Measurements from ENCODE around the gene P2RY4. TPM values are rescaled to one million over a fixed set of nuclear protein-coding genes. Genes with fewer than 3 reads are reported as not detected.
"Not testable (repeated sequence)": the region's sequence is repeated elsewhere in the genome, so short reads cannot be mapped to it uniquely, and the experiment has no call there.

Gene P2RY4
- total RNA-seq, 1 experiment from 2014 or later, result 0.18 TPM

GRCh38 chrX:70226687-70227086 is 33.3 kb downstream of the P2RY4 start:
- Mint-ChIP-seq H3K9me3 (ENCODE audit: unreplicated experiment) (no peaks in the 10 kb centered on the region), H3K4me3 (ENCODE audit: unreplicated experiment) (no peak overlapping the region), H3K36me3 (ENCODE audit: insufficient read depth, unreplicated experiment) (no peaks in the 10 kb centered on the region), H3K27me3 (ENCODE audit: insufficient read depth, unreplicated experiment) (no peaks in the 10 kb centered on the region), H3K4me1 (ENCODE audit: low read depth, unreplicated experiment) (no peaks in the 10 kb centered on the region), H3K27ac (ENCODE audit: unreplicated experiment) (no peak overlapping the region)
- DNase-seq, result no peak
- CTCF ChIA-PET, result no interaction called here
- POLR2A ChIA-PET, result no interaction called here
- H3K4me3 ChIP-seq (ENCODE audit: low read depth, low read length), result no peak overlapping the region
- intact Hi-C loops (cut with micrococcal nuclease; ENCODE audit: unreplicated experiment), result no loop called here
- no peak for TF ChIP-seq CTCF (IDR thresholded peaks at IDR 0.05; ENCODE audit: insufficient read depth in 1 of 2, low read depth in 1 of 2, low read length in 1 of 2, severe bottlenecking in 1 of 2, unreplicated experiment in 1 of 2)
- H3K36me3 ChIP-seq (ENCODE audit: control insufficient read depth, insufficient read depth, low read length), result no peaks in the 10 kb centered on the region
- BruUV-seq (replicated peaks), result no TSS peak
- H3K9me3 ChIP-seq, result no peaks in the 10 kb centered on the region
- H3K4me1 ChIP-seq, result no peaks in the 10 kb centered on the region
- no peaks in the 10 kb centered on the region for H3K27me3 ChIP-seq (replicated peaks; ENCODE audit: control insufficient read depth, insufficient read depth, low read length)

GRCh38 chrX:70226048-70226447 is 34.0 kb downstream of the P2RY4 start:
- Mint-ChIP-seq H3K4me3 (ENCODE audit: unreplicated experiment) (no peak overlapping the region), H3K27ac (ENCODE audit: unreplicated experiment) (no peak overlapping the region), H3K27me3 (ENCODE audit: insufficient read depth, unreplicated experiment) (no peaks in the 10 kb centered on the region), H3K4me1 (ENCODE audit: low read depth, unreplicated experiment) (no peaks in the 10 kb centered on the region), H3K9me3 (ENCODE audit: unreplicated experiment) (no peaks in the 10 kb centered on the region), H3K36me3 (ENCODE audit: insufficient read depth, unreplicated experiment) (no peaks in the 10 kb centered on the region)
- no TSS peak for BruUV-seq (replicated peaks)
- intact Hi-C loops (cut with micrococcal nuclease; ENCODE audit: unreplicated experiment), result no loop called here
- no peak overlapping the region for H3K4me3 ChIP-seq (ENCODE audit: low read depth, low read length)
- no peaks in the 10 kb centered on the region for H3K9me3 ChIP-seq
- no peak for DNase-seq
- H3K4me1 ChIP-seq, result no peaks in the 10 kb centered on the region
- H3K27me3 ChIP-seq (replicated peaks; ENCODE audit: control insufficient read depth, insufficient read depth, low read length), result no peaks in the 10 kb centered on the region
- no peaks in the 10 kb centered on the region for H3K36me3 ChIP-seq (ENCODE audit: control insufficient read depth, insufficient read depth, low read length)
- ChIA-PET CTCF (no interaction called here), POLR2A (no interaction called here)
- no peak for TF ChIP-seq CTCF (IDR thresholded peaks at IDR 0.05; ENCODE audit: insufficient read depth in 1 of 2, low read depth in 1 of 2, low read length in 1 of 2, severe bottlenecking in 1 of 2, unreplicated experiment in 1 of 2)

GRCh38 chrX:70219938-70220764 is 39.9 kb downstream of the P2RY4 start:
- H3K9me3 ChIP-seq, result no peaks in the 10 kb centered on the region
- H3K27me3 Mint-ChIP-seq (ENCODE audit: insufficient read depth, unreplicated experiment), result no peaks in the 10 kb centered on the region
- H3K4me3 Mint-ChIP-seq (ENCODE audit: unreplicated experiment), result no peak overlapping the region
- no peaks in the 10 kb centered on the region for H3K27me3 ChIP-seq (replicated peaks; ENCODE audit: control insufficient read depth, insufficient read depth, low read length)
- no peak for TF ChIP-seq CTCF (IDR thresholded peaks at IDR 0.05; ENCODE audit: insufficient read depth in 1 of 2, low read depth in 1 of 2, low read length in 1 of 2, severe bottlenecking in 1 of 2, unreplicated experiment in 1 of 2)
- no peak overlapping the region for H3K4me3 ChIP-seq (ENCODE audit: low read depth, low read length)
- DNase-seq, result peak; percentile 72 to 85
- H3K4me1 Mint-ChIP-seq (ENCODE audit: low read depth, unreplicated experiment), result no peaks in the 10 kb centered on the region
- ChIA-PET CTCF (interaction anchor here (0.5 to 1.0 kb wide), 3 partner anchors 87 to 258 kb away, joined by 3 to 4 read pairs (median 3); partner anchors contain the start of gene IGBP1), POLR2A (no interaction called here)
- BruUV-seq (replicated peaks), result no TSS peak
- no peak overlapping the region for H3K27ac Mint-ChIP-seq (ENCODE audit: unreplicated experiment)
- no peaks in the 10 kb centered on the region for H3K36me3 ChIP-seq (ENCODE audit: control insufficient read depth, insufficient read depth, low read length)
- H3K9me3 Mint-ChIP-seq (ENCODE audit: unreplicated experiment), result no peaks in the 10 kb centered on the region
- intact Hi-C loops (cut with micrococcal nuclease; ENCODE audit: unreplicated experiment), result no loop called here
- no peaks in the 10 kb centered on the region for H3K36me3 Mint-ChIP-seq (ENCODE audit: insufficient read depth, unreplicated experiment)
- peaks cover 9% of the 10 kb centered on the region; the same call in 1 of the 2 replicates for H3K4me1 ChIP-seq

GRCh38 chrX:70209570-70209969 is 50.4 kb downstream of the P2RY4 start:
- H3K36me3 Mint-ChIP-seq (ENCODE audit: insufficient read depth, unreplicated experiment); H3K27me3 ChIP-seq (replicated peaks; ENCODE audit: control insufficient read depth, insufficient read depth, low read length); H3K9me3 Mint-ChIP-seq (ENCODE audit: unreplicated experiment); H3K4me3 Mint-ChIP-seq (ENCODE audit: unreplicated experiment); BruUV-seq (replicated peaks); intact Hi-C loops (cut with micrococcal nuclease; ENCODE audit: unreplicated experiment); POLR2A ChIA-PET; H3K27ac Mint-ChIP-seq (ENCODE audit: unreplicated experiment); DNase-seq; H3K4me1 Mint-ChIP-seq (ENCODE audit: low read depth, unreplicated experiment); H3K4me1 ChIP-seq; H3K9me3 ChIP-seq; H3K36me3 ChIP-seq (ENCODE audit: control insufficient read depth, insufficient read depth, low read length); CTCF ChIA-PET; H3K4me3 ChIP-seq (ENCODE audit: low read depth, low read length): not testable (repeated sequence)
- peaks cover 10% of the 10 kb centered on the region for H3K27me3 Mint-ChIP-seq (ENCODE audit: insufficient read depth, unreplicated experiment)

Measured in Caco-2 (cell line).